MM.1S (cell line): ENCODE results near the gene CEACAM16.

ENCODE experiments used
- EZH2 ChIP-seq: fragments of 300-600 bp; sonication (generic); optimal IDR thresholded peaks from 2 replicates; pipeline ENCODE3; 2017; ENCODE audit warnings: low read depth, mild to moderate bottlenecking, antibody characterized with exemption, low read length, mixed read lengths
- TF ChIP-seq, protein P1 (sequence below): fragments of 300-600 bp; sonication (generic); IDR thresholded peaks from 2 replicates; pipeline ENCODE4 v1.5.1; 2016; ENCODE audit warnings: antibody characterized with exemption, low read length, mixed read lengths

DNA sequence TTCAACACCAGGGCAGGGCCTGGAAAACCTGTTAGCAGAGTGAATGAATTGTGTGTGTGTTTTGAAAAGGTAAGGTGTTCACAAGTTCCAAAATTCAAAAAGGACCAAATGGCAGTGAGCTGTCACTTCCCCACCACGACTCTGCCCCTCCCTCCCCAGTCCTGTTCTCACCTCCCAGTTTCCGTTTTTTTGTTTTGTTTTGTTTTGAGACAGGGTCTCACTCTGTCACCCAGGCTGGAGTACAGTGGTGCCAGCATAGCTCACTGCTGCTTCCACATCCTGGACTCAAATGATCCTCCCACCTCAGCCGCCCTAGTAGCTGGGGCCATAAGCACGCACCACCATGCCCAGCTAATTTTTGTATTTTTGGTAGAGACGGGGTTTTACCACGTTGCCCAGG lies 29.2 kb downstream of the CEACAM16 start:
- TF ChIP-seq, protein P1, sequence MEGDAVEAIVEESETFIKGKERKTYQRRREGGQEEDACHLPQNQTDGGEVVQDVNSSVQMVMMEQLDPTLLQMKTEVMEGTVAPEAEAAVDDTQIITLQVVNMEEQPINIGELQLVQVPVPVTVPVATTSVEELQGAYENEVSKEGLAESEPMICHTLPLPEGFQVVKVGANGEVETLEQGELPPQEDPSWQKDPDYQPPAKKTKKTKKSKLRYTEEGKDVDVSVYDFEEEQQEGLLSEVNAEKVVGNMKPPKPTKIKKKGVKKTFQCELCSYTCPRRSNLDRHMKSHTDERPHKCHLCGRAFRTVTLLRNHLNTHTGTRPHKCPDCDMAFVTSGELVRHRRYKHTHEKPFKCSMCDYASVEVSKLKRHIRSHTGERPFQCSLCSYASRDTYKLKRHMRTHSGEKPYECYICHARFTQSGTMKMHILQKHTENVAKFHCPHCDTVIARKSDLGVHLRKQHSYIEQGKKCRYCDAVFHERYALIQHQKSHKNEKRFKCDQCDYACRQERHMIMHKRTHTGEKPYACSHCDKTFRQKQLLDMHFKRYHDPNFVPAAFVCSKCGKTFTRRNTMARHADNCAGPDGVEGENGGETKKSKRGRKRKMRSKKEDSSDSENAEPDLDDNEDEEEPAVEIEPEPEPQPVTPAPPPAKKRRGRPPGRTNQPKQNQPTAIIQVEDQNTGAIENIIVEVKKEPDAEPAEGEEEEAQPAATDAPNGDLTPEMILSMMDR, result no peak
- TF ChIP-seq EZH2, result no peak
